Dedifferentiated amniotic fluid mesenchymal stem cell (primary cell): ENCODE results near the gene PTK6.

Source experiments
- DNase-seq: peaks from one replicate; pipeline ENCODE4 v3.0.0-alpha.2; 2016; ENCODE audit errors: extremely low spot score

The PTK6 gene

GRCh38 chr20:63508072-63508768 lies 29.0 kb downstream of the PTK6 start:
- no peak for DNase-seq

GRCh38 chr20:63507083-63507743 lies 30.0 kb downstream of the PTK6 start:
- no peak for DNase-seq

- DNase-seq, result no peak
These were observed 31.5 kb downstream of the PTK6 start for GRCh38 chr20:63505723-63506122.

- DNase-seq, result no peak
These were observed 31.9 kb downstream of the PTK6 start for GRCh38 chr20:63505281-63505680.

GRCh38 chr20:63504642-63505041 lies 32.5 kb downstream of the PTK6 start:
- DNase-seq, result no peak

GRCh38 chr20:63503524-63503923 lies 33.7 kb downstream of the PTK6 start:
- DNase-seq, result no peak

GRCh38 chr20:63502671-63503172 lies 34.5 kb downstream of the PTK6 start:
- no peak for DNase-seq

GRCh38 chr20:63501818-63502670 lies 35.1 kb downstream of the PTK6 start:
- no peak for DNase-seq

- DNase-seq, result no peak
These were observed 36.0 kb downstream of the PTK6 start for GRCh38 chr20:63500902-63501817.

GRCh38 chr20:63500151-63500901 lies 36.9 kb downstream of the PTK6 start:
- no peak for DNase-seq

GRCh38 chr20:63499338-63499969 lies 37.7 kb downstream of the PTK6 start:
- no peak for DNase-seq

GRCh38 chr20:63498960-63499337 lies 38.2 kb downstream of the PTK6 start, which contains the start of gene EEF1A2:
EEF1A2 (minus strand) TSS chr20:63499083; CDS start chr20:63497763, 1,320 bp downstream.
- DNase-seq, result no peak

GRCh38 chr20:63497946-63498935 lies 38.9 kb downstream of the PTK6 start:
- no peak for DNase-seq

GRCh38 chr20:63497138-63497945 lies 39.8 kb downstream of the PTK6 start:
- no peak for DNase-seq

- DNase-seq, result no peak
These were observed 40.5 kb downstream of the PTK6 start for GRCh38 chr20:63496596-63497120.

GRCh38 chr20:63495741-63496595 lies 41.2 kb downstream of the PTK6 start:
- DNase-seq, result peak; percentile 19
